ENCODE measurements around the gene DRAP1.
A peak's percentile ranks its signal among the peaks of the same experiment; 100 is the strongest.

The DRAP1 gene

GRCh38 chr11:65906602-65907001 lies 12.6 kb upstream of the DRAP1 start:
- no peak for DNase-seq

DNA sequence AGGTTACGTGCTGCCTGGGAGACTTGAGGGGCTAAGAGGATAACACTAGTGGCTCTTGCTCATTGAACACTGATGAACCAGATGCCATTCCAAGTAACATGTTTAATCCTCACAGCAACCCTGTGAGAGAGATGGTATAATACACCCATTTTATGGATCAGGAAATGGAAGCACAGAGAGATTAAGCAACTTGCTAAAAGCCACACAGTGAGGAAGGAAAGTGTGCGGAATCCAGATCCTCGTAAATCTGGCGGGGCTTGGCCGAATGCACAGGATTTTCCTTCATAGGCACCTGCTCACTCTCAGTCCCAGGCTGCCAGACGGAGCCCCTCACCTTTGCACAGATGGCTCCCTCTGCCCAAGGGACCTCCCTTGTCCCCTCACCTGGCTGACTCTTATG lies 11.3 kb upstream of the DRAP1 start:
- no peak for DNase-seq

DNA sequence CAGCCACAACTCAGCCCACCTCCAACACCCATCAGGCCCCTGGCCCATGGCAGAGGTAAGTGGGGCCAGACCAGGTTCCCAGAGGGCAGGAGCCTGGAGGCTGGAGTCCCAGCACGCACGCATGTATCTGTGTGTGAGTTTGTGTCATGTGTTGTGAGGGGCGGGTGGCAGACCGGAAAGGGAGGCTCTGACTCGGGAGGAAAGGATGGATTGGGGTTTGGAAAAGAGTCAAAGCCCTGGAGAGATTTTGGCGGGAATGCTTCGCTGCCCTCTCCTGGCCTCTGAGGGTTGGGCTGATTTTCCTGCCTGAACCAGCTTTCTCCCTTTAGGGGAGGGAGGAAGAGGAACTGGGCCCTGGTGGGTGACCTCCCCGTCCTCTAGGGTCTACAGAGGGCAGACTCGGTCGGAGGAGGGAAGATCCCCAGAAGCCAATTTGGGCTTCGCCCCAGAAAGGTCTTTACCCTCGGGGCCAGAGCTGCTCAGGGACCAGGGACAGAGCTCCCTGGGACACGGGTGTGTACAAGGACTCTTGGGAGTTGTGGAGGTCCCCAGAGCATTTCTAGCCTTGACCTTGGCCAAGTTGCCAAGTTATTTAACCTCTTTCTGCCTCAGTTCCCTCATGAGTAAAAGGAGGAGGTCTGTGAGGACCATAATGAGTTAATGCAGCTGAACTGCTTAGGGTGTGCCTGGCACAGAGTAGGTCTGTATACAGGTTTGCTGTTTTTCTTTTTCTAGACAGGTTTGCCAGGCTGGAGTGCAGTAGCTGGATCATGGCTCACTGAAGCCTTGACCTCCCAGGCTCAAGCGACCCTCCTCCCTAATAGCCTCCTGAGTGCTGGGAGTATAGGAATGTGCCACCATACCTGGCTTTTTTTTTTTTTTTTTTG lies 7.3 kb upstream of the DRAP1 start:
- peak; percentile 37 for DNase-seq

DNA sequence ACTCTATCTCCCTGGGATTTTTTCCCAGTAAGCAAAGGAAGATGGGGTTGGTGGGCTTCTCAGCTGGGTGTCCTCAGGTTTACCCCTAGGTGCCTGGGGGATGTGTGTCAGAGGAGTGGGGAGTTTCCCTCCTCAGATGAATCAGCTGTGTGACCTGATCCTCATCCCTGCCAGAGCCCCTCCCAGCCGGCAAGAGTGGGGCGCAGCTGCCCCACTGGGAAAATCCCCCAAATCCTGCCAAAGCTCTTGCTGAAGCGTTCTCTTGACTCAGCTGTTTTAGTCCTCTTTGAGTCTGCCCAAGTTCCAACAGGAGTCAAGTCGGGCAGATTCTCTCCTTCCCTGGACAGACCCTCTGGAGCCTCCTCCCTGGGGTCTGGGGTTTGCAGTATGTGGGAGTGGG lies 6.4 kb upstream of the DRAP1 start:
- no peak for DNase-seq

- no peak for DNase-seq
These were observed 4.0 kb upstream of the DRAP1 start for GRCh38 chr11:65915101-65915820.

DNA sequence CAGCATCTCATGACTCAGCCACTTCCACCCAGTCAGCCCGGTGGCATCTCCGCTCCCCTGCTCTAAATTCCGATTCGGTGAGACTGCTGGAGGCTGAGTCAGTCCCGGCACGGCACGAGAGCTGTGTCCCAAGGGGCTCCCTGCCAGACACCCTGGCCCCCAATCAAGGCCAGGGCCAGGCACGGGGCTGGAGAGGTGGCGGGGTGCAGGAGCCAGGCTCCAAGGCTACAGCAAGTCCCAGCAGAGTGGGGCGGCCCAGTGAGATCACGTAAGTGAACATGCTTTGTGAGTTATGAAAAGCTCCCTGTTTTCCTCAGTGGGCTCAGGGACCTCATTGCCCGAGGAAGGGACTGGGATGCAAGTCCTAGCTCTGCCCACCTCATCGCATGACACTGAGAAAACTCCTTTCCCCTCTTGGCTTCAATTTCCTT lies 3.4 kb upstream of the DRAP1 start:
- peak; percentile 58 for DNase-seq

DNA sequence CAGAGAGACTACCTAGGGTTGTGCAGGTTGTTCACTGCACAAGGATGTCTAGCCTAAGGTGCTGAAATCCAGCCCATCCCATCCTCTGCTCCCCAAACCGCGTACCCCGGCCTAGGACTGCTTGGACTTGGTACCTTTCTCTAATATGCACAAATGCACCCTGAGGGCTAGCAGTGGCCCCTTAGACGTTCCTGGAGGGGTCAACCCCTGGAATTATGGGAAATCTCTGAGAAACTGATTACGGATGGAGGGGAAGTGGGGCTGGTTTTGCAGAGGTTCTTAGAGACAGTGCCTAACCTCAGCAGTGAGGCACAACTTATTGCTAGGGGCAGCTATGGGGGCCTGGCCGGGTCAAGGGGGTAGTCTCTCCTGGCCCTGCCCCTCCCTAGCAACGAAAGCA lies 2.8 kb upstream of the DRAP1 start:
- no peak for DNase-seq

- no peak for DNase-seq
These were observed 2.2 kb upstream of the DRAP1 start for GRCh38 chr11:65917077-65917433.

DNA sequence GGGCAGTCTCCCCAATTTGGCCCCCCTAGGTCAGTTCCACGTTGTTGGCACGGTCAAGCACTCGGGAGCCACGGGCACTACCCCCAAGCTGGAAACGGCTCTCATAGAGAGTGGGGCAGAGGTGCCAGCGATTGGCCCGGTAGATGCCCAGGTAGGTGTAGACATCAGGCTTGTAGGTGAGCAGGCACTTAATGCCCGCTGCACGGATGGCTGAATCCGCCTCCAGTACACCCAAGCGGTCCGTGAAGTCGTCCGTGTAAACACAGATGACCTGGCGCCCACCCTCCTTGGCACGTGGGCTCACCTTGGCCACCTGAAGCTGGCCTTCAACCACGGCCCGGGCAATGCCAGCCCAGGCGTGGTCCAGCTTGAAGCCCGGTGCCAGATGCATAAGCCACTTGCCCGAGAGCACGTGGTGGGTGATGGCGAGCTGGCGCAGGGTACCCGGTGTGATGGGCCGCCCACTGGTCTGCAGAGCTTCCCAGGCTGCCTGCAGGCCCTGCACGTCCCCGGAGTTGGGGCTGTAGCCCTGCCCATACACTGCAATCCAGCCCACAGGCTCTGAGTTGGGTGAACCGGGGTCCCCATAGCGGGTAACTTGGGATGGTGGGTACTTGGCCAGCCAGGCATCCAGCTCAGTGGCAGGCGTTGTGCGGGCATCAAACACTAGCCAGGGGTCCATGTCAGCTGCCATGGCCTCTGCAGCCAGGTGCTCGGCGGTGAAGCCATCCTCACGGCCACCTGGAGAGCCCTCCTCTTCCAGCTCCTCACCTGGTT lies 1.6 kb upstream of the DRAP1 start:
- DNase-seq = no peak

DNA sequence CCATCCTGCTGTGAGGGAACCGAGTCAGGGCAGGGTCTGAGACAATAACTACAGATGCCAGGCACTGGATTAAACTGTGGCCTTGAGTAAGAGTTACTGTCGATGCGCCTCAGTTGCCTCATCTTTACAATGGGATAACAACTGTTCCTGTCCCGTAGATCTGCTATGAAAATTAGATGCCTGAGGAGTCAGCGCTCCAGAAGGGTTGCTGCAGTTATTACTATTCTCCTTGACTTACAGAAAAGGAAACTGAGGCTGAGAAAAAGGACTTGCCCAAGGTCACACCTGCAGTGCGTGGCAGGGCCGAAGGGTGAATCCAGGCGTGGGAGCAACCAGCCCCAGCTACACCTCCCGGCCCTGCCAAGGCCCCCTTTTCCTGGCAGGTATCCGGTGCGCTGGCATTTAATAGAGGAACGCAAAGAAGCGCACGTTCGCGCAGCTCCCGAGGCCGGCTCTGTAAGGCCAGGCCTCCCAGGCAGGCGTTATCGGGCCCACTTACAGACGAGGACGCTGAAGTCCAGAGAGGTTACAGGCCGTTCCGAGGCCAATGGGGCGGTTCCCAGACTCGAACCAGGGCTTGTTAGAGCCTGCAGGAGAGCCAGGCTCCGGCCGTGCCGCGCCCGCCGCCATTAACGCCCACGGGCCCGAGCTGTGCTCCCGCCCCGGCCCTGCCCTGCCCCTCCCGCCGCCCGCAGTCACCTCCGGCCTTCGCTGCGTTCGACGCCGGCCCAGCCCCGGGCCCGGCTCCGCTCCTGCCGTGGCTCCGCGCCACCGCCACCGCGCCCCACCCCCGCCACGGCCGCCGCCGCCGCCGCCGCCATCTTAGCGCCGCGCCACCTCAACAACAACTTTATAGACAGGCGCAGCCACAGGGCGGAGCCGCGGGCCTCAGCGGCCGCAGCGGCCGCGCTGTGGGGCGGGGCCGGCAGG lies 750 bp upstream of the DRAP1 start, which contains the start of gene C11orf68:
Gene C11orf68, minus strand, starts transcription at position 852 of the 930 bp plus-strand sequence. Its CDS starts 31 bp downstream, at position 821.
- DNase-seq = no peak

GRCh38 chr11:65919573-65920371 lies 546 bp downstream of the DRAP1 start:
- DNase-seq = peak; percentile 21

GRCh38 chr11:65920372-65920802 lies 1.2 kb downstream of the DRAP1 start:
- no peak for DNase-seq

GRCh38 chr11:65921033-65921555 lies 1.9 kb downstream of the DRAP1 start:
- DNase-seq = no peak

DNA sequence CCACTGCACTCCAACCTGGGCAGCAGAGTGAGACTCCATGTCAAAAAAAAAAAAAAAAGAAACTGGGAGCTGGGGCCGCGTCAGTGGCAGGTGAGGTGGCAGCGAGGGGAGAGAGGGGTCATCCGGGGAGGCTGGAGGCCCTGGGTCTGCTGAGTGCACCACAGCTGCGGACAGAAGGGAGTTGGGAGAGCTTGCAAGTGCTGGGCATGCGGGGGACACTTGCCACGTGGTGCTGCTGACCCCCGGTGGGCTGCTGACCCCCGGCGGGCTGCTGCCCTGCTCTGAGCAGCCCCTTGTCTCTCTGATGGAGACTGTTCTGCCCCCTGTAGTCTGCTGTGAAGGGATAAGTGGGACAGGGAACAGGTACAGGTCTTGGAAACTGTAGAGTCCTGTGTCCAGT lies 2.6 kb downstream of the DRAP1 start:
- no peak for DNase-seq

DNA sequence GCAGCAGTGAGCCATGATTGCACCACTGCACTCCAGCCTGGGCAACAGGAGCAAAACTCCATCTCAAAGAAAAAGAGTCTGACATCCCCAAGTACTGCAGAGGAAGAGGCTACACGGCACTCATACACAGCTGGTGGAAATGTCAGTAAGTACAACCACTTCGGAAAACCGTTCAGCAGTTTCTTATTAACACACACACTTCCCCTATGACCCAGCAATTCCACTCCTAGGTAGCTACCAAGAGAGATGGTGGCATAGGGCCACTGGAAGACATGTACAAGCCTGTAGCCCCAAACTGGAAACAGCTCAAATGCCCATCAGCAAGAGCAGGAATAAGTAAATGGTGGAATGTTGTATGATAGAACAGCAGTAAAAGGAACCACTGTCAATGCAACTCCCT lies 3.3 kb downstream of the DRAP1 start:
- no peak for DNase-seq

- no peak for DNase-seq
These were observed 6.2 kb downstream of the DRAP1 start for GRCh38 chr11:65925397-65925796.

DNA sequence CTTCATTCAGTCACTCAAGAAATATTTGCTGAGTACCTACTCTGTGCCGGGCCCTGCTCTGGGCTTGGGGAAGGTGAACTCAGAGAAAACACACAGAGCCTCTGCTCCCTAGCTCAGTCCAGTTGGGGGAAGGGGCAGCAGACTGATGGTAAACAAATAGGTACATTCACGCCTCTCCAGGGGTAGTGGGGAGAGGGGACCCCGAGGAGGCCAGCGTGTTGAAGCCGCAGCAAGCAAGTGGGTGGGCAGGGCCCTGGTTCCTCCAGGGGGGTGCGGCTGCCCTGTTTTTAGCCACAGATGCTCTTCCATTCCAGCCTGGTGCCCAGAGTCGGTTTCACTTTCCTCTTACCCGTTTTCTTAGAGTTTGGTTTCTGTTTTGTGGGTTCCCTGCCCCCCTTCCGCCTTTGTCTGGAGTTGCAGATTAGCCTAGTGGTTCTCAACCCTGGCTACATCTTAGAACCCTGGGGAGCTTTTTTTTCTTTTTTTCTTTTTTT lies 8.7 kb downstream of the DRAP1 start:
- DNase-seq = peak; percentile 91

DNA sequence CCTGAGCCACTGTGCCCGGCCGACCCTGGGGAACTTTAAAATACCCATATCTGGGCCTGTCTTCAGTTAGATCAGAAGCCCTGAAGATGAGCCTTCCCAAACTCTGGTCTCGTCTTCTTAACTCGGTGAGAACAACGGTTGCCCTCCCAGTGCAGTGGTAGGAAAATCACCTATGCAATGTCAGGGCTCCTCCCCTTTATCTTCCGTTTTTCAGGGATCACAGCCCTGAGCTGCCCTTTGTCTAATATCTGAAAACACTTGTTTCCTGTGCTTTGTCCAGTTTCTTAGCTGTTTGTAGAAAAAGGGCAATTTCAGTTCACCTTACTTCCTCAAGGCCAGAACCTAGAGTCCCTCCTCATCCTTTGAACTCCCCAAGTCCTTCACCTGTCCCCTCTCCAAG lies 9.4 kb downstream of the DRAP1 start:
- no peak for DNase-seq

DNA sequence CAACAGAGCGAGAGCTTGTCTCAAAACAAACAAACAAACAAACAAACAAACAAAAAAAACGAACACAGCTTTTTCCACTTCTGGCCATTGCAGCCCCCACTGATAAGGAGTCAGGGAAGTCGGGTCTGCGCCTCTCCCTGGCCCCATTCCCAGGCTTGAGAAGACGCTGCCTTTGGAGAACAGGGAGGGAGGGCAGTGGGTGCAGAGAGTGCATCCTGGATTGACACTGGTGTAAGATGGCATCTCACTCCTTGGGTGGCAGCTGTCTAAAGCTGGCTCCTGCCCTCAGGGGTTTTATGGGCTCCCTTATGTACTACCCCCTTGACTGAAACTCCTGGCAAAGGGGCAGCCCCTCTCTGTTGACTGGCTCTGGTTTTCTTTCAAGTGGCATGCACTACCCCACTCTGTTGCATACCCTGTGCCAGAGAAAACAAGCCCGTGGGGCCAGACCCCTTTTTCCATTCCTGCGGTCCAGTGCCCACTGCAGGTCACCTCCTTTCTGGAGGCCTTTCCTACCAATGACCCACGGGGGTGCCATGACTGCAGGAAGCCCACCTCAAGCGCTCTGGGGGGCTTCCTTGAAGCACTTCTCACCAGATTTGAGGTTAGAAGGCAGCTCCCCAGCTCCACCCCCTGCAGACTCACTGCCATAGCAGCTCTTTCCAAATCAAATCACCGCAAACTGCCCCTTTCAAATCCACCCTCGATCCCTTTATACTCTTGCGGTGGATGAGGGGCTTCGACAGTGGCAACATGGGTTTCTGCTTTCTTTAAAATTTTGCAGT lies 12.7 kb downstream of the DRAP1 start:
- no peak for DNase-seq

GRCh38 chr11:65932558-65932919 lies 13.3 kb downstream of the DRAP1 start:
- DNase-seq = peak; percentile 27

Measured in inflammatory macrophage treated with lipopolysaccharide for 4 hours (primary cell).